ENCODE measurements around the gene BMP2.

BMP2 gene

GRCh38 chr20:6767536-6768227 is at the start of gene BMP2:
BMP2 (plus strand) TSS chr20:6767686; CDS start chr20:6770127, 2,441 bp downstream.
- Histone ChIP-seq H3K9ac (ENCODE audit: low read length) (peak within 1 kb of the TSS; percentile 24), H3K27ac (ENCODE audit: low read depth, low read length) (no peak within 1 kb of the TSS), H3K27me3 (ENCODE audit: control insufficient read depth, insufficient read depth, low read length) (no peaks in the 10 kb centered on the region), H3K4me3 (ENCODE audit: low read length) (peak within 1 kb of the TSS; percentile 76), H3K4me1 (ENCODE audit: control insufficient read depth, insufficient read depth, low read length) (no peaks in the 10 kb centered on the region), H3K36me3 (ENCODE audit: control insufficient read depth, insufficient read depth, low read length) (no peaks in the 10 kb centered on the region)

DNA sequence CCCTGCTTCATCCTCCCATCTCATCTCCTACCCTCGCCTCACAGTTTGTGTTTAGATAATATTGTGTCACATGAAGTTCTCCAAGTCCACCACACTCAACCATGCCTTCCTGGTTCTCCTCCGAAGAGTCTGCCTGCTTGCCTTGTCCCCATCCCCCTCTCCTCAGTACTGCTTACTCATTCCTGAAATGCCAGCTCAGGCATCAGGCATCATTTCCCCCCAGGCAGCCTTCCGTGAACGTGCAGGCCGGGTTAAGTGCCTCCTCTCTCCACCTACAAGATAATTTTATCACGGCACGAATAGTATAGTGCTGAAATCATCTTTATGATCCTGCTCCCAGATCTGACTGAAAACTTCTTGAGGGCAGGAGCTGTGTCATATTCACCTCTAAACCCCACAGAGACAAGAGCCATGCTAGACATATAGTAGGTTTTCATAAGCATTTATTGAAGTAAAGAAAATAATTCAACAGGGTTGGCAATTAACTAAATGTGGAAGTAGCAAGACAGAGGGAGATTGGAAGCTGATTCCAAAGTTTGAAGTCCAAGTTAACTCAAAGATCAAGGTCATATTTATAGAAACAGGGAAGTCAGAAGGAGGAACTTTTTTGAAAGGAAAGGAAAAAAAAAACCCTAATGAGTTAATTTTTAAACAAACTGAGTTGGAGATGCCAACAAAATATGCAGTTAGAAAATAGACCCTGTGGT is 48.7 kb upstream of the BMP2 start:
- Histone ChIP-seq H3K27me3 (ENCODE audit: control insufficient read depth, insufficient read depth, low read length) (no peaks in the 10 kb centered on the region), H3K4me3 (ENCODE audit: low read length) (no peak overlapping the region), H3K9ac (ENCODE audit: low read length) (no peak overlapping the region), H3K27ac (ENCODE audit: low read depth, low read length) (no peak overlapping the region), H3K36me3 (ENCODE audit: control insufficient read depth, insufficient read depth, low read length) (no peaks in the 10 kb centered on the region), H3K4me1 (ENCODE audit: control insufficient read depth, insufficient read depth, low read length) (no peaks in the 10 kb centered on the region)

GRCh38 chr20:6719369-6719721 is 48.1 kb upstream of the BMP2 start:
- Histone ChIP-seq H3K27me3 (ENCODE audit: control insufficient read depth, insufficient read depth, low read length) (no peaks in the 10 kb centered on the region), H3K4me1 (ENCODE audit: control insufficient read depth, insufficient read depth, low read length) (no peaks in the 10 kb centered on the region), H3K9ac (ENCODE audit: low read length) (no peak overlapping the region), H3K27ac (ENCODE audit: low read depth, low read length) (no peak overlapping the region), H3K36me3 (ENCODE audit: control insufficient read depth, insufficient read depth, low read length) (no peaks in the 10 kb centered on the region), H3K4me3 (ENCODE audit: low read length) (no peak overlapping the region)

DNA sequence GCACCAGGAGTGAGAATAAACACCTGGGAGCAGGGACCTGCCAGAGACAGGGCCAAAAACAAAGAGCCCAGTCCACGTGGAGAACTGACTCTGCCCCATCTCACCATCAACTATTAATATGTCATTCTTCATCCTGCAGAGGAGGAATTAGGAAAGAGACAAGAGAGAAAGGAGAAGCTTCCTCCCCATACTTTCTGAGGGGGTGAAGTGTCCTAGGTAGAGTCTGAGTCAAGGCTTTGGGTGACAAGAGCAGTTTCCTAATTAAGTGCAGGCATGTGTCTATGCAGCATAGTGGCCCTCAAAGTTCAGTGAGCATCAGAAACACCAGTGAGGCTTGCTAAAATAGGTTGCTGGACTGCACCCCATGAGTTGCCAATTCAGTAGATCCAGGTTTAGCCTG is 40.7 kb upstream of the BMP2 start:
- no peaks in the 10 kb centered on the region for H3K36me3 ChIP-seq (ENCODE audit: control insufficient read depth, insufficient read depth, low read length)

DNA sequence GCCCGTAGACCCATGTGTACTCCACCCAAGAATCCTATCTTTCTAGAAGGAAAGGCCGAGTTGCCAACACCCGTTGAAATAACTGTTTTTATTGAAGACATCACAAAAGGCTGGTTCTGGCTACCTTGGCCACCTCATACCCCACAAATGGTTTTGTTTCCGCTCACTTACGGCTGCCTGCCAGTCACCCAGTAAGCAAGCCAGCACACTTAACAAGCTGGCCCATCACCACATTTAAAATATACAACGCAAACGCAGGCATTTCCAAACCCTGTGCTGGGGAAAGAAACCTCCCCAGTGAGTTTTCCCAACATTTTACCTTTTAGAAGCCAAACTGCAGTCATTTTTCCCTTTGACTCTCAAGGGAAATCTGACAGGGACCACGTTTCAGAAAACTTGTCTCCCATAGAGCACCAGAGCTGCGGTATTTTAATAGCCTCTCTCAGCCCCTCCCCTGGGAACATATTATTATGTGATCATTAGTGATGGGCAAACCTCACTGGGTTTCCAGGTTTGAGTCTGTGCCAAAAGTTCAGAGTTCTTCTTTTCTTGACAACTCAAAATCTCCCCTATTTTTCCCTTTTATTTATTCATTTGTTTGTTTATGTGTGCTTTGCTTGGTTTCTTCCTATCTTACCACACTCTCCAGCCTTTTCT is 36.7 kb upstream of the BMP2 start:
- H3K4me3 ChIP-seq (ENCODE audit: low read length) = no peak overlapping the region
- H3K27ac ChIP-seq (ENCODE audit: low read depth, low read length) = no peak overlapping the region
- H3K4me1 ChIP-seq (ENCODE audit: control insufficient read depth, insufficient read depth, low read length) = no peaks in the 10 kb centered on the region
- no peaks in the 10 kb centered on the region for H3K36me3 ChIP-seq (ENCODE audit: control insufficient read depth, insufficient read depth, low read length)
- H3K27me3 ChIP-seq (ENCODE audit: control insufficient read depth, insufficient read depth, low read length) = no peaks in the 10 kb centered on the region
- no peak overlapping the region for H3K9ac ChIP-seq (ENCODE audit: low read length)

More for the DNA sequence above, 40.7 kb upstream of the BMP2 start:
- no peak overlapping the region for H3K27ac ChIP-seq (ENCODE audit: low read depth, low read length)
- no peak overlapping the region for H3K4me3 ChIP-seq (ENCODE audit: low read length)
- no peaks in the 10 kb centered on the region for H3K4me1 ChIP-seq (ENCODE audit: control insufficient read depth, insufficient read depth, low read length)
- no peaks in the 10 kb centered on the region for H3K27me3 ChIP-seq (ENCODE audit: control insufficient read depth, insufficient read depth, low read length)
- H3K9ac ChIP-seq (ENCODE audit: low read length) = no peak overlapping the region

DNA sequence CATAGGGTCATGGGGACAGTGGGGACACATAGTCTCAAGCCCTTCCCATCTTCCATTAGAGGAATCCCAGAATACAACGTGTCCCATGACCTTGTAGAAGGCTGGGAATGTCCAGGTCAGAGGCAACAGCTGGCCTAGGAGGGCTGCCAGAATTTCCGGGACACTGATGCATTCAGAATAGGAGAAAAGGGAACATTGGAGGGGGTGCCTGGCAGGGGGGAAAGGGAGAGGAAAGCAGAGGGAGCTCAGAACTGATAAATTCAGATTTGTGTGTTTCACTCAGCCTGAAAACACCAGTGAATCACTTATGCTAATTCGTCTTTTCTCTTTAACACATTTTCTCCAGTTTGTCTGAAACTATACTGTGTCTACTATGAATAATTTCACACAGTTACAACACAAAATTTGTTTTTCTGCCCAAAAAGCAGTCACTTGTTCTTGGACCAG is 35.5 kb upstream of the BMP2 start:
- Histone ChIP-seq H3K4me1 (ENCODE audit: control insufficient read depth, insufficient read depth, low read length) (no peaks in the 10 kb centered on the region), H3K36me3 (ENCODE audit: control insufficient read depth, insufficient read depth, low read length) (no peaks in the 10 kb centered on the region), H3K27ac (ENCODE audit: low read depth, low read length) (peak overlapping the region; percentile 12), H3K9ac (ENCODE audit: low read length) (no peak overlapping the region), H3K4me3 (ENCODE audit: low read length) (no peak overlapping the region), H3K27me3 (ENCODE audit: control insufficient read depth, insufficient read depth, low read length) (no peaks in the 10 kb centered on the region)

DNA sequence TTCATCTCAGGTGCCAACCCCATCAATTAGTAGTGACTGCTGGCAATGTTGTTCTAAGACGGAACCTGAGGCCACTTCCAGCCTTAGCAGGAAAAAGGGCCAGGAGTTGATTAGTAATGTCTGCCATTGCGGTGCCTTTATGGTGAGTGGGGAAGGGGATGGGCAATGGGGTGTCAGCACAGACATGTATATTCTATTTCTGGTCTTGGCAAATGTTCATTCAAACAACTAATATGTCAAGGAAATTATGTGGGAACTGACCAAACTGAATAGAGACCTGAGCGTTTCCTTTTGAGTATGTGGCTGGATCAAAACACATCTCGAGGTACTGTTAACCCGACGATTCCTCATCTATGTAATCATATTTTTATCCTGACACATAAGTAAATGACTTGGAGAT is 34.6 kb upstream of the BMP2 start:
- Histone ChIP-seq H3K4me1 (ENCODE audit: control insufficient read depth, insufficient read depth, low read length) (no peaks in the 10 kb centered on the region), H3K27me3 (ENCODE audit: control insufficient read depth, insufficient read depth, low read length) (no peaks in the 10 kb centered on the region), H3K27ac (ENCODE audit: low read depth, low read length) (no peak overlapping the region)

DNA sequence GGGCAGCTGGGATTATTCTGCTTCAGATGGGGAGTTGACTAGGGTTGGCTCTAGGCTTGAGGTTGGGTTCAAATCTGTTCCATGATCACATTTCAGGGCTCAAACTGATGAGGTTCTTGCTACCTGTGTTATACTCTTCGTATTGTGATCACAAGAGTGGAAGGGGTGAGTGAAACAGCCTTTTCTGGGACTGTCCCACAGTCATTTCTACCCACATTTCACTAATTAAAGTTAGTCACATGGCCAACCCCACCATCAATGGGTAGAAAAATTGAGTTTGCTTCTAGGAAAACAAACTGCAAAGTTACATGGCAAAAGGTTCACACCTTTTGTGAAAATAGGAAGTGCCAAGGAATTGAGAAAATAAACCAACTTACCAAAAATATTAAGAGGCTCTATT is 33.5 kb upstream of the BMP2 start:
- H3K36me3 ChIP-seq (ENCODE audit: control insufficient read depth, insufficient read depth, low read length) = no peaks in the 10 kb centered on the region
- no peaks in the 10 kb centered on the region for H3K4me1 ChIP-seq (ENCODE audit: control insufficient read depth, insufficient read depth, low read length)
- no peak overlapping the region for H3K27ac ChIP-seq (ENCODE audit: low read depth, low read length)
- no peak overlapping the region for H3K4me3 ChIP-seq (ENCODE audit: low read length)
- H3K9ac ChIP-seq (ENCODE audit: low read length) = no peak overlapping the region
- no peaks in the 10 kb centered on the region for H3K27me3 ChIP-seq (ENCODE audit: control insufficient read depth, insufficient read depth, low read length)

More for the DNA sequence above, 34.6 kb upstream of the BMP2 start:
- Histone ChIP-seq H3K9ac (ENCODE audit: low read length) (no peak overlapping the region), H3K36me3 (ENCODE audit: control insufficient read depth, insufficient read depth, low read length) (no peaks in the 10 kb centered on the region), H3K4me3 (ENCODE audit: low read length) (no peak overlapping the region)

DNA sequence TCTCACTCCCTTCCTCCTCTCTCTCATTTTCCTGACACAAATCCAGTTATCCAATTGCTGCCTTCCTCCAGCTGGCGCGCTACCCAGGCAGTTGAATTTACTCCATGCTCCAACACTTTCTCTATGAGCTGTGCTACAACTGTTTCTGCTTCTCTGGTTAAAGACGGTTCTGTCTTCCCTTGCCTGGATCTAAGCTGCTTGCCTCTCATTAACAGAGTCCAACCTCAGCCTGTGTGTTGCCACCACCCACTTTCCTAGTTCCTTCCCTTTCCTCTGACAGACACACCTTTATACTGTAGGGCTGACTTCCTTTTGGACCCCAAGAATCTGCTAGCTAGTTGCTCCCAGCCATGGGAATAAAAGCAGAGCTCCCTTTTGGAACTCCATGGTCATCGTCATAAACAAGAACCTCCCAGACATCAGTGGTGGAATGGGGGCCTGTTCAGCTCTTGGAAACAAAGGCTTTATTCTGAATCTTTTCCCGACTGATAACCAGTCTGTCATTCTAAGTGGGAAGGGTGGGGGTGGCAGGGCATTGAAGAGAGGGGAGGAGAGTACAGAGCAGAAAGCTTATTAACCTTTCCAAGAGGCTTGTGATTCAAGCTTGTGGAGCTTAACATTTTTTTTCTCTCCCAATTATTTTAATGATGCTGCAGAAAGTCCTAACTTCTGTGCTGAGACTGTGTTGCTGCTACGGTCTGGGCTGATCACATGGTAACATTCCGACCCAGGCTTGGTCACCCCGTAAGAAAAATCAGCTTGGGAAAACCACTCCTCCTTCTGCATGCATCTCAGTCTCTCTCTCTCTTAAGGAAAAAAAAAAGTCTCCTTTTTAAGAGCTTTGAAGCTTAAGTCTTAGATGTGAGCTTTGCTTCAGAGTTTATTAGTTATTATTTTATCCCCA is 31.3 kb upstream of the BMP2 start:
- Histone ChIP-seq H3K27me3 (ENCODE audit: control insufficient read depth, insufficient read depth, low read length) (no peaks in the 10 kb centered on the region), H3K4me3 (ENCODE audit: low read length) (no peak overlapping the region), H3K36me3 (ENCODE audit: control insufficient read depth, insufficient read depth, low read length) (no peaks in the 10 kb centered on the region), H3K27ac (ENCODE audit: low read depth, low read length) (peak overlapping the region; percentile 2), H3K4me1 (ENCODE audit: control insufficient read depth, insufficient read depth, low read length) (no peaks in the 10 kb centered on the region), H3K9ac (ENCODE audit: low read length) (no peak overlapping the region)

DNA sequence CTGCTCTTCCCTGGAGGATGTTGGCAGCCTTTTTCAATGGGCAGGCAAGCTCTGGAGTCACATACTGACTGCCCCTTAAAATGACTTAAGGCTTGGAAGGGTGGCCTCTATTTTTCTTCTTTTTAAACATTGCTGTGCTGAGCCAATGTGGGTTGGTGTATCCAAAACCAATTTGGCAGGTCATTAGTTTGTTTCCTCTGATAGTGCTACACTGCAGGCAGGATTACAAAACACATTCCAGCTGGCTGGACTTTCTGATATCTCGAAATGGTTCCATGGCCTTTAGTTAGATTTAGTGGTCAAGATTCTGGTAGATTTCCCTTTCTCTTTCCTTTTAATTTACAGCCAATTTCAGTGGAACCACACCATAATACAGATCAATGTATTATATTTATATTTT is 28.1 kb upstream of the BMP2 start:
- Histone ChIP-seq H3K36me3 (ENCODE audit: control insufficient read depth, insufficient read depth, low read length) (no peaks in the 10 kb centered on the region), H3K4me1 (ENCODE audit: control insufficient read depth, insufficient read depth, low read length) (no peaks in the 10 kb centered on the region), H3K4me3 (ENCODE audit: low read length) (no peak overlapping the region), H3K27me3 (ENCODE audit: control insufficient read depth, insufficient read depth, low read length) (no peaks in the 10 kb centered on the region), H3K9ac (ENCODE audit: low read length) (no peak overlapping the region), H3K27ac (ENCODE audit: low read depth, low read length) (no peak overlapping the region)

GRCh38 chr20:6740096-6740495 is 27.4 kb upstream of the BMP2 start:
- Histone ChIP-seq H3K27me3 (ENCODE audit: control insufficient read depth, insufficient read depth, low read length) (no peaks in the 10 kb centered on the region), H3K4me1 (ENCODE audit: control insufficient read depth, insufficient read depth, low read length) (no peaks in the 10 kb centered on the region), H3K36me3 (ENCODE audit: control insufficient read depth, insufficient read depth, low read length) (no peaks in the 10 kb centered on the region), H3K27ac (ENCODE audit: low read depth, low read length) (no peak overlapping the region), H3K9ac (ENCODE audit: low read length) (no peak overlapping the region), H3K4me3 (ENCODE audit: low read length) (no peak overlapping the region)

- no peaks in the 10 kb centered on the region for H3K27me3 ChIP-seq (ENCODE audit: control insufficient read depth, insufficient read depth, low read length)
- H3K4me3 ChIP-seq (ENCODE audit: low read length) = no peak overlapping the region
- H3K36me3 ChIP-seq (ENCODE audit: control insufficient read depth, insufficient read depth, low read length) = no peaks in the 10 kb centered on the region
- no peak overlapping the region for H3K9ac ChIP-seq (ENCODE audit: low read length)
- H3K27ac ChIP-seq (ENCODE audit: low read depth, low read length) = no peak overlapping the region
- no peaks in the 10 kb centered on the region for H3K4me1 ChIP-seq (ENCODE audit: control insufficient read depth, insufficient read depth, low read length)
These were observed 23.3 kb upstream of the BMP2 start for GRCh38 chr20:6744180-6744579.

All from rectal smooth muscle tissue (tissue), 1 donor.